ENCODE measurements around the gene PKNOX2.

- TF ChIP-seq CTCF (conservative IDR thresholded peaks at IDR 0.05; ENCODE audit: low read length) (no peak), EZH2phosphoT487 (IDR thresholded peaks at IDR 0.05; ENCODE audit: borderline replicate concordance, low read depth, low read length) (no peak)
Observed at GRCh38 chr11:125357551-125357950, 193.0 kb downstream of the PKNOX2 start.

Data from OCI-LY7 (cell line).